Measurements from ENCODE around the gene PCDH17.

PCDH17 gene

DNA sequence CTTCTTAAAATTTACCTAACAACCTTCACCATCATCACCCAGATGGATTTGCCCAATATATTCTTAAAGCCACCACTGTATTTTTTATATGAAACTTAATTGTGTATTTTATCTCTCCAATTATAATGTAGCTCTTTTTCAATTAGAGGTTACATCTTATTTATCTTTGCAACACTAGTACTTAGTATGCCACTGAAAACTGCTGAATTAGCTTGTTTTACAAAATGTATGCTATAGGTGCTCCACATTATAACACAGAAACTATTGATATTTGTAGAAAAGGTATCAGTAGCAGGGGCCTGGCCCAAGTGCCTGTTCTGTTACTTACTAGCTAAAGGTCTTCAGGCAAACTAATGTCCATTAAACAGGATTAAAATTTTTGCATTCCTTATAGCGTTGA lies 35.8 kb upstream of the PCDH17 start:
- Histone ChIP-seq H3K9ac (ENCODE audit: low read length) (no peak overlapping the region), H3K4me3 (ENCODE audit: low read length) (no peak overlapping the region), H3K27me3 (ENCODE audit: low read depth, low read length) (no peaks in the 10 kb centered on the region), H3K9me3 (ENCODE audit: insufficient read depth, low read length) (no peaks in the 10 kb centered on the region), H3K27ac (ENCODE audit: low read length) (no peak overlapping the region), H4K20me1 (ENCODE audit: insufficient read depth, low read length) (no peaks in the 10 kb centered on the region), H3K4me2 (ENCODE audit: low read length) (no peak overlapping the region), H2AFZ (ENCODE audit: low read depth, low read length) (no peak overlapping the region), H3K79me2 (ENCODE audit: low read length) (no peaks in the 10 kb centered on the region), H3K4me1 (ENCODE audit: low read length) (no peaks in the 10 kb centered on the region), H3K36me3 (replicated peaks; ENCODE audit: low read depth, low read length) (no peaks in the 10 kb centered on the region)
- TF ChIP-seq, protein P1, sequence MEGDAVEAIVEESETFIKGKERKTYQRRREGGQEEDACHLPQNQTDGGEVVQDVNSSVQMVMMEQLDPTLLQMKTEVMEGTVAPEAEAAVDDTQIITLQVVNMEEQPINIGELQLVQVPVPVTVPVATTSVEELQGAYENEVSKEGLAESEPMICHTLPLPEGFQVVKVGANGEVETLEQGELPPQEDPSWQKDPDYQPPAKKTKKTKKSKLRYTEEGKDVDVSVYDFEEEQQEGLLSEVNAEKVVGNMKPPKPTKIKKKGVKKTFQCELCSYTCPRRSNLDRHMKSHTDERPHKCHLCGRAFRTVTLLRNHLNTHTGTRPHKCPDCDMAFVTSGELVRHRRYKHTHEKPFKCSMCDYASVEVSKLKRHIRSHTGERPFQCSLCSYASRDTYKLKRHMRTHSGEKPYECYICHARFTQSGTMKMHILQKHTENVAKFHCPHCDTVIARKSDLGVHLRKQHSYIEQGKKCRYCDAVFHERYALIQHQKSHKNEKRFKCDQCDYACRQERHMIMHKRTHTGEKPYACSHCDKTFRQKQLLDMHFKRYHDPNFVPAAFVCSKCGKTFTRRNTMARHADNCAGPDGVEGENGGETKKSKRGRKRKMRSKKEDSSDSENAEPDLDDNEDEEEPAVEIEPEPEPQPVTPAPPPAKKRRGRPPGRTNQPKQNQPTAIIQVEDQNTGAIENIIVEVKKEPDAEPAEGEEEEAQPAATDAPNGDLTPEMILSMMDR (IDR thresholded peaks at IDR 0.05; ENCODE audit: low read depth, low read length): no peak
- TF ChIP-seq EZH2phosphoT487 (IDR thresholded peaks at IDR 0.05; ENCODE audit: low read depth): no peak

DNA sequence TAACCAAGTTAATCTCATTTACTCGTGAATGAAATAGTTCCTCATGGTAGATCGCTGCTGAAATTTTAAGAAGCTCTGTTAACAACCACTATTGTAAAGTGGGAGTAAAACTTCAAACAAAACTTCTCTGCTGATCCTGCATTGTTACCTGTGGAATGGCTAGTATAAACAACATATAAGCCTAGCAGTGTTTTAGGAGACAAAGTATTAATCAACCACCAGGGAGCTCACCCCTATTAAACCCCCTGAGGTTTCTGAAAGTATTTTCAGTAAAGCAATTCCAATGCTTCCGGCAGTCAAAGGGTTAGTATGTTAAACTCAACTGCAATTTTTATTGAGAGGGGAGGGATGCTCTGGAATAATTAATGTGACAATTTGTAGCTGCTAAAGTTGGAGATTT lies 30.0 kb upstream of the PCDH17 start:
- no peaks in the 10 kb centered on the region for H3K4me1 ChIP-seq (ENCODE audit: low read length)
- TF ChIP-seq EZH2phosphoT487 (IDR thresholded peaks at IDR 0.05; ENCODE audit: low read depth): no peak
- TF ChIP-seq, protein P1 (IDR thresholded peaks at IDR 0.05; ENCODE audit: low read depth, low read length): no peak
- no peaks in the 10 kb centered on the region for H3K36me3 ChIP-seq (replicated peaks; ENCODE audit: low read depth, low read length)
- H2AFZ ChIP-seq (ENCODE audit: low read depth, low read length): no peak overlapping the region
- H3K4me2 ChIP-seq (ENCODE audit: low read length): no peak overlapping the region
- no peaks in the 10 kb centered on the region for H3K27me3 ChIP-seq (ENCODE audit: low read depth, low read length)
- no peak overlapping the region for H3K27ac ChIP-seq (ENCODE audit: low read length)
- H4K20me1 ChIP-seq (ENCODE audit: insufficient read depth, low read length): no peaks in the 10 kb centered on the region
- no peak overlapping the region for H3K9ac ChIP-seq (ENCODE audit: low read length)
- H3K9me3 ChIP-seq (ENCODE audit: insufficient read depth, low read length): no peaks in the 10 kb centered on the region
- no peaks in the 10 kb centered on the region for H3K79me2 ChIP-seq (ENCODE audit: low read length)
- no peak overlapping the region for H3K4me3 ChIP-seq (ENCODE audit: low read length)

DNA sequence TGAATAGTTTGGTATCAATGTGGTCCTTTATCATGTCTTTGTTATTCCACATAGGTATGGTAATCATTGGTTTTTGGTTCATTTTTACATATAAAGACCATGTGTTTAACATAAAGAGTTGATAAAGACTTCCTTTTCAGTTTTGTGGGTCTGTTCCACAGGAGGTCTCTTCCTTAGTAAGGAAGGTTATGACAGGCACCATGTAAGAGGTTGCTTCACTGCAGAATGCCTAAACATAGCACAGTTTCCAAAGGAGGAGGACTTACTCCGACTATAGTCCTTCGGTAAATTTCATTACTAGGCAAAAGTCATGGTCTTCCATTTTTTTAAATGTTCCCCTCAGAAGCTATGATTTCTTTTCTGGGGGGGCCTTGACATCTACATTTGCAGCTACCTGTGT lies 27.1 kb upstream of the PCDH17 start:
- H3K27ac ChIP-seq (ENCODE audit: low read length): no peak overlapping the region
- no peaks in the 10 kb centered on the region for H3K4me1 ChIP-seq (ENCODE audit: low read length)
- no peak overlapping the region for H3K9ac ChIP-seq (ENCODE audit: low read length)
- H3K79me2 ChIP-seq (ENCODE audit: low read length): no peaks in the 10 kb centered on the region
- H3K9me3 ChIP-seq (ENCODE audit: insufficient read depth, low read length): no peaks in the 10 kb centered on the region
- H3K4me2 ChIP-seq (ENCODE audit: low read length): no peak overlapping the region
- H3K36me3 ChIP-seq (replicated peaks; ENCODE audit: low read depth, low read length): no peaks in the 10 kb centered on the region
- no peak overlapping the region for H2AFZ ChIP-seq (ENCODE audit: low read depth, low read length)
- no peaks in the 10 kb centered on the region for H3K27me3 ChIP-seq (ENCODE audit: low read depth, low read length)
- H4K20me1 ChIP-seq (ENCODE audit: insufficient read depth, low read length): no peaks in the 10 kb centered on the region
- no peak overlapping the region for H3K4me3 ChIP-seq (ENCODE audit: low read length)
- TF ChIP-seq, protein P1 (IDR thresholded peaks at IDR 0.05; ENCODE audit: low read depth, low read length): no peak
- no peak for TF ChIP-seq EZH2phosphoT487 (IDR thresholded peaks at IDR 0.05; ENCODE audit: low read depth)

DNA sequence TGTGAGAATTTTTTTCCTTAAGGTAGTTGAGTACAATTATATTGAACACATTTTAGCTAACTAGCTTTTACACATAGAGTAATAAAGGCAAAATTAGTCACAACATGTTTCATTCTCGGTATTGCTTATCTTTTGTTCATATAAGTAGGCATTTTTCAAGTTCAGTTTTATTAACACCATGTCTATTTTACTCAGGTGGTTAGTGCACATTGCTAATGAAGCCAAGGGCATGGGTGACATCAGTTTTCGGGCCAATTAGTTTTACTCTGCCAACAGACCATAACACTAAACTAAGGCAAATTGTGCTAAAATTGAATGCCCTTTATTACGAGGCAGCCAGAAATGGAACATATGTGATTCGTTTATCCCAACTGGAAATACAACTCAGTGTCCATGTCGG lies 19.6 kb upstream of the PCDH17 start:
- no peaks in the 10 kb centered on the region for H4K20me1 ChIP-seq (ENCODE audit: insufficient read depth, low read length)
- H3K79me2 ChIP-seq (ENCODE audit: low read length): no peaks in the 10 kb centered on the region
- no peaks in the 10 kb centered on the region for H3K4me1 ChIP-seq (ENCODE audit: low read length)
- no peak for TF ChIP-seq EZH2phosphoT487 (IDR thresholded peaks at IDR 0.05; ENCODE audit: low read depth)
- no peak overlapping the region for H3K27ac ChIP-seq (ENCODE audit: low read length)
- H3K9ac ChIP-seq (ENCODE audit: low read length): no peak overlapping the region
- H3K4me3 ChIP-seq (ENCODE audit: low read length): no peak overlapping the region
- H3K27me3 ChIP-seq (ENCODE audit: low read depth, low read length): no peaks in the 10 kb centered on the region
- H3K36me3 ChIP-seq (replicated peaks; ENCODE audit: low read depth, low read length): no peaks in the 10 kb centered on the region
- H3K9me3 ChIP-seq (ENCODE audit: insufficient read depth, low read length): no peaks in the 10 kb centered on the region
- H3K4me2 ChIP-seq (ENCODE audit: low read length): no peak overlapping the region
- H2AFZ ChIP-seq (ENCODE audit: low read depth, low read length): no peak overlapping the region

DNA sequence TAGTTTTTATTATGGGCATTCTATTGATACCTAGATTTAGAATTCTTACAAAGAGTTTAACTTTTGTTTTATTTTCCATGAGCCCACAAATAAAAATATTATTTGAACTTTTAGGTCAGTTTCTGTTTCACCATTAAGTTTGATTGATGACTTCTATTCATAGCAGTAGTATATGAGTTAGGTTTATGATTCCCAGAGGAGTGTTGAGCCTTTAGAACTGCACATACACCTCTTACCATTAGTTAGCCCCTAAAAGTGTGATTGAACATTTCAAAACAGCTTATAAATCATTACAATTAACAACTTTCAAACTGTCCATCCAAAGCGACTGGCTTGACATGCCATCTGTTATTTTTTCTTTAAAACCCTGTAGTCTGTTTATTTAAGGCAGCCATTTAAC lies 19.0 kb upstream of the PCDH17 start:
- Histone ChIP-seq H4K20me1 (ENCODE audit: insufficient read depth, low read length) (no peaks in the 10 kb centered on the region), H3K27ac (ENCODE audit: low read length) (no peak overlapping the region), H3K79me2 (ENCODE audit: low read length) (no peaks in the 10 kb centered on the region), H2AFZ (ENCODE audit: low read depth, low read length) (no peak overlapping the region), H3K4me1 (ENCODE audit: low read length) (no peaks in the 10 kb centered on the region), H3K4me2 (ENCODE audit: low read length) (no peak overlapping the region), H3K9me3 (ENCODE audit: insufficient read depth, low read length) (no peaks in the 10 kb centered on the region), H3K9ac (ENCODE audit: low read length) (no peak overlapping the region), H3K36me3 (replicated peaks; ENCODE audit: low read depth, low read length) (no peaks in the 10 kb centered on the region), H3K4me3 (ENCODE audit: low read length) (no peak overlapping the region), H3K27me3 (ENCODE audit: low read depth, low read length) (no peaks in the 10 kb centered on the region)
- TF ChIP-seq, protein P1 (IDR thresholded peaks at IDR 0.05; ENCODE audit: low read depth, low read length): no peak
- no peak for TF ChIP-seq EZH2phosphoT487 (IDR thresholded peaks at IDR 0.05; ENCODE audit: low read depth)

Data from OCI-LY3 (cell line).